ENCODE data around the gene PSME3IP1. TPM values are rescaled to one million over a fixed set of nuclear protein-coding genes. Genes with fewer than 3 reads are reported as not detected.

Gene PSME3IP1
- total and polyA plus RNA-seq, 9 of the 15 experiments (the other 6 are each of a cell fraction or from before 2014, with no cell fraction given), result 63.8 to 187 (median 142) TPM

DNA sequence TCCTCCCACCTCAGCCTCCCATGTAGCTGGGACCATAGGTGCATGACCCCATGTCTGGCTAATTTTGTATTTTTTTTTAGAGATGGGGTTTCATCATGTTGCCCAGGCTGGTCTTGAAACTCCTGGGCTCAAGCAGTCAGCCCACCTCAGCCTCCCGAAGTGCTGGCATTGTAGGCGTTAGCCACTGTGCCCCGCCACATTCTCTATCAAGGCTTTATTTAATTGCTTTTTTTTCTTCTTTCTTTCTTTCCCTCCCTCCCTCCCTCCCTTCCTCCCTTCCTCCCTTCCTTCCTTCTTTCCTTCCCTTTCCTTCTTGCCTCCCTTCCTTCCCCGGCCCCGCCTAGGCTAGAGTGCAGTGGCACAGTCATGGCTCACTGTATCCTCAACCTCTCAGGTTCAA is 23.9 kb upstream of the PSME3IP1 start:
- FAIRE-seq, result no peak
- POLR2A ChIA-PET, result no interaction called here
- intact Hi-C loops (cut with micrococcal nuclease), result no loop called here
- no peaks in the 10 kb centered on the region for H3K4me1 ChIP-seq (replicated peaks in 1 of 2; ENCODE audit: control insufficient read depth in 2 of 2, insufficient read depth in 2 of 2, low read length in 2 of 2)
- CTCF ChIA-PET (ENCODE audit: low intra/inter-chr PET ratio), result no interaction called here
- no peak overlapping the region for H3K9ac ChIP-seq (ENCODE audit: insufficient read depth in 1 of 2, low read depth in 2 of 2, low read length in 2 of 2)
- H3K4me3 ChIP-seq, result no peak overlapping the region
- peaks cover 1% of the 10 kb centered on the region; the same call in 1 of the 3 replicates for H3K79me2 ChIP-seq (ENCODE audit: control insufficient read depth, insufficient read depth, low read length)
- no peaks in the 10 kb centered on the region for H3K9me1 ChIP-seq (ENCODE audit: control insufficient read depth, insufficient read depth, low read length)
- no peak overlapping the region for H3K4me2 ChIP-seq (ENCODE audit: insufficient read depth, low read length)
- no peaks in the 10 kb centered on the region for H3K9me3 ChIP-seq (replicated peaks; ENCODE audit: control insufficient read depth, insufficient read depth, low read depth, low read length)
- no peaks in the 10 kb centered on the region for H3K27me3 ChIP-seq (ENCODE audit: control insufficient read depth in 2 of 2, insufficient read depth in 2 of 2, low read length in 2 of 2)
- no peak for DNase-seq (ENCODE audit: extremely low read depth in 1 of 4, low spot score in 3 of 4)
- H3K36me3 ChIP-seq (ENCODE audit: control insufficient read depth, insufficient read depth, low read length), result peaks cover 73% of the 10 kb centered on the region
- 36% methylated on average over 2 of the region's 5 CpGs for WGBS (ENCODE audit: insufficient coverage, low coverage, missing lambda C conversion rate)
- in situ Hi-C loops (cut with MboI), result no loop called here
- 0 out of 2 replicates have a peak, but pooled peaks cover 3% of the 10 kb centered on the region for H4K20me1 ChIP-seq (replicated peaks; ENCODE audit: control insufficient read depth, insufficient read depth, low read length)
- no TSS peak for BruUV-seq (replicated peaks)
- no peak overlapping the region for H3K27ac ChIP-seq (ENCODE audit: extremely low read depth, low read depth, low read length)
- no peak for ATAC-seq
- no peak overlapping the region for H2AFZ ChIP-seq (ENCODE audit: low read depth, low read length)
- TF ChIP-seq ZFPM2 (CRISPR knock-in tag; IDR thresholded peaks at IDR 0.05) (no peak), COPS2 (conservative IDR thresholded peaks at IDR 0.05) (no peak), SIN3B (IDR thresholded peaks at IDR 0.05; ENCODE audit: low read depth) (no peak), TRIM28 (IDR thresholded peaks at IDR 0.05) (no peak), NCOR1 (IDR thresholded peaks at IDR 0.05) (no peak), ZC3H4 (CRISPR knock-in tag; IDR thresholded peaks at IDR 0.05; ENCODE audit: borderline replicate concordance) (no peak), ZNF217 (CRISPR knock-in tag; IDR thresholded peaks at IDR 0.05) (no peak), TAF1 (IDR thresholded peaks at IDR 0.05; ENCODE audit: control insufficient read depth, extremely low read depth, insufficient read depth, low read length, severe bottlenecking) (no peak), PTTG1 (tag; IDR thresholded peaks at IDR 0.05; ENCODE audit: low read depth) (no peak), TRIM24 (IDR thresholded peaks at IDR 0.05) (no peak)
- TF ChIP-seq, protein P1, sequence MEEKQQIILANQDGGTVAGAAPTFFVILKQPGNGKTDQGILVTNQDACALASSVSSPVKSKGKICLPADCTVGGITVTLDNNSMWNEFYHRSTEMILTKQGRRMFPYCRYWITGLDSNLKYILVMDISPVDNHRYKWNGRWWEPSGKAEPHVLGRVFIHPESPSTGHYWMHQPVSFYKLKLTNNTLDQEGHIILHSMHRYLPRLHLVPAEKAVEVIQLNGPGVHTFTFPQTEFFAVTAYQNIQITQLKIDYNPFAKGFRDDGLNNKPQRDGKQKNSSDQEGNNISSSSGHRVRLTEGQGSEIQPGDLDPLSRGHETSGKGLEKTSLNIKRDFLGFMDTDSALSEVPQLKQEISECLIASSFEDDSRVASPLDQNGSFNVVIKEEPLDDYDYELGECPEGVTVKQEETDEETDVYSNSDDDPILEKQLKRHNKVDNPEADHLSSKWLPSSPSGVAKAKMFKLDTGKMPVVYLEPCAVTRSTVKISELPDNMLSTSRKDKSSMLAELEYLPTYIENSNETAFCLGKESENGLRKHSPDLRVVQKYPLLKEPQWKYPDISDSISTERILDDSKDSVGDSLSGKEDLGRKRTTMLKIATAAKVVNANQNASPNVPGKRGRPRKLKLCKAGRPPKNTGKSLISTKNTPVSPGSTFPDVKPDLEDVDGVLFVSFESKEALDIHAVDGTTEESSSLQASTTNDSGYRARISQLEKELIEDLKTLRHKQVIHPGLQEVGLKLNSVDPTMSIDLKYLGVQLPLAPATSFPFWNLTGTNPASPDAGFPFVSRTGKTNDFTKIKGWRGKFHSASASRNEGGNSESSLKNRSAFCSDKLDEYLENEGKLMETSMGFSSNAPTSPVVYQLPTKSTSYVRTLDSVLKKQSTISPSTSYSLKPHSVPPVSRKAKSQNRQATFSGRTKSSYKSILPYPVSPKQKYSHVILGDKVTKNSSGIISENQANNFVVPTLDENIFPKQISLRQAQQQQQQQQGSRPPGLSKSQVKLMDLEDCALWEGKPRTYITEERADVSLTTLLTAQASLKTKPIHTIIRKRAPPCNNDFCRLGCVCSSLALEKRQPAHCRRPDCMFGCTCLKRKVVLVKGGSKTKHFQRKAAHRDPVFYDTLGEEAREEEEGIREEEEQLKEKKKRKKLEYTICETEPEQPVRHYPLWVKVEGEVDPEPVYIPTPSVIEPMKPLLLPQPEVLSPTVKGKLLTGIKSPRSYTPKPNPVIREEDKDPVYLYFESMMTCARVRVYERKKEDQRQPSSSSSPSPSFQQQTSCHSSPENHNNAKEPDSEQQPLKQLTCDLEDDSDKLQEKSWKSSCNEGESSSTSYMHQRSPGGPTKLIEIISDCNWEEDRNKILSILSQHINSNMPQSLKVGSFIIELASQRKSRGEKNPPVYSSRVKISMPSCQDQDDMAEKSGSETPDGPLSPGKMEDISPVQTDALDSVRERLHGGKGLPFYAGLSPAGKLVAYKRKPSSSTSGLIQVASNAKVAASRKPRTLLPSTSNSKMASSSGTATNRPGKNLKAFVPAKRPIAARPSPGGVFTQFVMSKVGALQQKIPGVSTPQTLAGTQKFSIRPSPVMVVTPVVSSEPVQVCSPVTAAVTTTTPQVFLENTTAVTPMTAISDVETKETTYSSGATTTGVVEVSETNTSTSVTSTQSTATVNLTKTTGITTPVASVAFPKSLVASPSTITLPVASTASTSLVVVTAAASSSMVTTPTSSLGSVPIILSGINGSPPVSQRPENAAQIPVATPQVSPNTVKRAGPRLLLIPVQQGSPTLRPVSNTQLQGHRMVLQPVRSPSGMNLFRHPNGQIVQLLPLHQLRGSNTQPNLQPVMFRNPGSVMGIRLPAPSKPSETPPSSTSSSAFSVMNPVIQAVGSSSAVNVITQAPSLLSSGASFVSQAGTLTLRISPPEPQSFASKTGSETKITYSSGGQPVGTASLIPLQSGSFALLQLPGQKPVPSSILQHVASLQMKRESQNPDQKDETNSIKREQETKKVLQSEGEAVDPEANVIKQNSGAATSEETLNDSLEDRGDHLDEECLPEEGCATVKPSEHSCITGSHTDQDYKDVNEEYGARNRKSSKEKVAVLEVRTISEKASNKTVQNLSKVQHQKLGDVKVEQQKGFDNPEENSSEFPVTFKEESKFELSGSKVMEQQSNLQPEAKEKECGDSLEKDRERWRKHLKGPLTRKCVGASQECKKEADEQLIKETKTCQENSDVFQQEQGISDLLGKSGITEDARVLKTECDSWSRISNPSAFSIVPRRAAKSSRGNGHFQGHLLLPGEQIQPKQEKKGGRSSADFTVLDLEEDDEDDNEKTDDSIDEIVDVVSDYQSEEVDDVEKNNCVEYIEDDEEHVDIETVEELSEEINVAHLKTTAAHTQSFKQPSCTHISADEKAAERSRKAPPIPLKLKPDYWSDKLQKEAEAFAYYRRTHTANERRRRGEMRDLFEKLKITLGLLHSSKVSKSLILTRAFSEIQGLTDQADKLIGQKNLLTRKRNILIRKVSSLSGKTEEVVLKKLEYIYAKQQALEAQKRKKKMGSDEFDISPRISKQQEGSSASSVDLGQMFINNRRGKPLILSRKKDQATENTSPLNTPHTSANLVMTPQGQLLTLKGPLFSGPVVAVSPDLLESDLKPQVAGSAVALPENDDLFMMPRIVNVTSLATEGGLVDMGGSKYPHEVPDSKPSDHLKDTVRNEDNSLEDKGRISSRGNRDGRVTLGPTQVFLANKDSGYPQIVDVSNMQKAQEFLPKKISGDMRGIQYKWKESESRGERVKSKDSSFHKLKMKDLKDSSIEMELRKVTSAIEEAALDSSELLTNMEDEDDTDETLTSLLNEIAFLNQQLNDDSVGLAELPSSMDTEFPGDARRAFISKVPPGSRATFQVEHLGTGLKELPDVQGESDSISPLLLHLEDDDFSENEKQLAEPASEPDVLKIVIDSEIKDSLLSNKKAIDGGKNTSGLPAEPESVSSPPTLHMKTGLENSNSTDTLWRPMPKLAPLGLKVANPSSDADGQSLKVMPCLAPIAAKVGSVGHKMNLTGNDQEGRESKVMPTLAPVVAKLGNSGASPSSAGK (IDR thresholded peaks at IDR 0.05), result no peak
- TF ChIP-seq, protein P2, sequence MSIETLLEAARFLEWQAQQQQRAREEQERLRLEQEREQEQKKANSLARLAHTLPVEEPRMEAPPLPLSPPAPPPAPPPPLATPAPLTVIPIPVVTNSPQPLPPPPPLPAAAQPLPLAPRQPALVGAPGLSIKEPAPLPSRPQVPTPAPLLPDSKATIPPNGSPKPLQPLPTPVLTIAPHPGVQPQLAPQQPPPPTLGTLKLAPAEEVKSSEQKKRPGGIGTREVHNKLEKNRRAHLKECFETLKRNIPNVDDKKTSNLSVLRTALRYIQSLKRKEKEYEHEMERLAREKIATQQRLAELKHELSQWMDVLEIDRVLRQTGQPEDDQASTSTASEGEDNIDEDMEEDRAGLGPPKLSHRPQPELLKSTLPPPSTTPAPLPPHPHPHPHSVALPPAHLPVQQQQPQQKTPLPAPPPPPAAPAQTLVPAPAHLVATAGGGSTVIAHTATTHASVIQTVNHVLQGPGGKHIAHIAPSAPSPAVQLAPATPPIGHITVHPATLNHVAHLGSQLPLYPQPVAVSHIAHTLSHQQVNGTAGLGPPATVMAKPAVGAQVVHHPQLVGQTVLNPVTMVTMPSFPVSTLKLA (conservative IDR thresholded peaks at IDR 0.05), result no peak

Data from K562 (cell line).